ENCODE measurements around the gene ALAD.
A peak's percentile ranks its signal among the peaks of the same experiment; 100 is the strongest.

Gene ALAD

GRCh38 chr9:113401027-113401792, at the start of gene ALAD:
Gene ALAD, minus strand, starts transcription at chr9:113401284. Its CDS starts 7,725 bp downstream, at chr9:113393559.
- H4K20me1 ChIP-seq (ENCODE audit: low read depth, low read length) = no peaks in the 10 kb centered on the region
- H3K4me2 ChIP-seq (ENCODE audit: low read depth, low read length, poor library complexity, severe bottlenecking) = peak within 1 kb of the TSS; percentile 84
- no peaks in the 10 kb centered on the region for H3K36me3 ChIP-seq (ENCODE audit: low read length)
- H3K27me3 ChIP-seq (ENCODE audit: low read length) = no peaks in the 10 kb centered on the region
- H3F3A ChIP-seq (ENCODE audit: insufficient read depth) = no peaks in the 10 kb centered on the region
- H2AFZ ChIP-seq (ENCODE audit: low read depth, low read length, severe bottlenecking) = peak within 1 kb of the TSS; percentile 97
- H3K79me2 ChIP-seq (ENCODE audit: insufficient read depth, low read length) = peaks cover 8% of the 10 kb centered on the region; the same call in 1 of the 2 replicates
- no peak within 1 kb of the TSS for H3K27ac ChIP-seq (ENCODE audit: low read depth, low read length)
- H3K9ac ChIP-seq (ENCODE audit: low read length) = peak within 1 kb of the TSS; percentile 90
- H3K9me3 ChIP-seq (ENCODE audit: insufficient read depth, low read length) = no peaks in the 10 kb centered on the region
- no peaks in the 10 kb centered on the region for H3K9me2 ChIP-seq (replicated peaks; ENCODE audit: insufficient read depth, low read length)
- TF ChIP-seq CTCF (IDR thresholded peaks at IDR 0.05; ENCODE audit: insufficient read depth, low read length, poor library complexity, severe bottlenecking) (peak; percentile 88), EZH2phosphoT487 (conservative IDR thresholded peaks at IDR 0.05; ENCODE audit: low read length) (no peak)
- peak within 1 kb of the TSS; percentile 99 for H3K4me3 ChIP-seq (ENCODE audit: insufficient read depth, low read length, poor library complexity, severe bottlenecking)

- H3K36me3 ChIP-seq (ENCODE audit: low read length) = no peaks in the 10 kb centered on the region
- no peak overlapping the region for H3K9ac ChIP-seq (ENCODE audit: low read length)
- H3F3A ChIP-seq (ENCODE audit: insufficient read depth) = no peaks in the 10 kb centered on the region
- no peaks in the 10 kb centered on the region for H3K27me3 ChIP-seq (ENCODE audit: low read length)
- H3K9me2 ChIP-seq (replicated peaks; ENCODE audit: insufficient read depth, low read length) = no peaks in the 10 kb centered on the region
- no peak overlapping the region for H3K4me3 ChIP-seq (ENCODE audit: insufficient read depth, low read length, poor library complexity, severe bottlenecking)
- H3K79me2 ChIP-seq (ENCODE audit: insufficient read depth, low read length) = no peaks in the 10 kb centered on the region
- H3K27ac ChIP-seq (ENCODE audit: low read depth, low read length) = no peak overlapping the region
- H3K9me3 ChIP-seq (ENCODE audit: insufficient read depth, low read length) = no peaks in the 10 kb centered on the region
- no peaks in the 10 kb centered on the region for H4K20me1 ChIP-seq (ENCODE audit: low read depth, low read length)
- H2AFZ ChIP-seq (ENCODE audit: low read depth, low read length, severe bottlenecking) = no peak overlapping the region
- H3K4me2 ChIP-seq (ENCODE audit: low read depth, low read length, poor library complexity, severe bottlenecking) = no peak overlapping the region
- no peak for TF ChIP-seq EZH2phosphoT487 (conservative IDR thresholded peaks at IDR 0.05; ENCODE audit: low read length)
- no peak for TF ChIP-seq CTCF (IDR thresholded peaks at IDR 0.05; ENCODE audit: insufficient read depth, low read length, poor library complexity, severe bottlenecking)
These were observed 48.3 kb upstream of the ALAD start for GRCh38 chr9:113449376-113449775.

GRCh38 chr9:113446323-113446740, 45.2 kb upstream of the ALAD start:
- Histone ChIP-seq H3K9ac (ENCODE audit: low read length) (no peak overlapping the region), H4K20me1 (ENCODE audit: low read depth, low read length) (no peaks in the 10 kb centered on the region), H3K79me2 (ENCODE audit: insufficient read depth, low read length) (no peaks in the 10 kb centered on the region), H3K36me3 (ENCODE audit: low read length) (no peaks in the 10 kb centered on the region), H3K9me3 (ENCODE audit: insufficient read depth, low read length) (no peaks in the 10 kb centered on the region), H3K4me3 (ENCODE audit: insufficient read depth, low read length, poor library complexity, severe bottlenecking) (no peak overlapping the region), H3K27me3 (ENCODE audit: low read length) (no peaks in the 10 kb centered on the region), H3K4me2 (ENCODE audit: low read depth, low read length, poor library complexity, severe bottlenecking) (no peak overlapping the region), H3K9me2 (replicated peaks; ENCODE audit: insufficient read depth, low read length) (no peaks in the 10 kb centered on the region), H2AFZ (ENCODE audit: low read depth, low read length, severe bottlenecking) (no peak overlapping the region), H3F3A (ENCODE audit: insufficient read depth) (no peaks in the 10 kb centered on the region), H3K27ac (ENCODE audit: low read depth, low read length) (no peak overlapping the region)
- no peak for TF ChIP-seq EZH2phosphoT487 (conservative IDR thresholded peaks at IDR 0.05; ENCODE audit: low read length)
- TF ChIP-seq CTCF (IDR thresholded peaks at IDR 0.05; ENCODE audit: insufficient read depth, low read length, poor library complexity, severe bottlenecking) = peak; percentile 36

Data from SU-DHL-6 (cell line).